HG02973 (cell line): ENCODE measurements around the gene ILF2.

ENCODE experiments used
- ATAC-seq: cut with Tn5 transposase; IDR thresholded peaks from one replicate; pipeline ENCODE4 v1.9.1; 2021; ENCODE audit warnings: moderate library complexity; ENCODE audit not compliant: unreplicated experiment

The ILF2 gene

DNA sequence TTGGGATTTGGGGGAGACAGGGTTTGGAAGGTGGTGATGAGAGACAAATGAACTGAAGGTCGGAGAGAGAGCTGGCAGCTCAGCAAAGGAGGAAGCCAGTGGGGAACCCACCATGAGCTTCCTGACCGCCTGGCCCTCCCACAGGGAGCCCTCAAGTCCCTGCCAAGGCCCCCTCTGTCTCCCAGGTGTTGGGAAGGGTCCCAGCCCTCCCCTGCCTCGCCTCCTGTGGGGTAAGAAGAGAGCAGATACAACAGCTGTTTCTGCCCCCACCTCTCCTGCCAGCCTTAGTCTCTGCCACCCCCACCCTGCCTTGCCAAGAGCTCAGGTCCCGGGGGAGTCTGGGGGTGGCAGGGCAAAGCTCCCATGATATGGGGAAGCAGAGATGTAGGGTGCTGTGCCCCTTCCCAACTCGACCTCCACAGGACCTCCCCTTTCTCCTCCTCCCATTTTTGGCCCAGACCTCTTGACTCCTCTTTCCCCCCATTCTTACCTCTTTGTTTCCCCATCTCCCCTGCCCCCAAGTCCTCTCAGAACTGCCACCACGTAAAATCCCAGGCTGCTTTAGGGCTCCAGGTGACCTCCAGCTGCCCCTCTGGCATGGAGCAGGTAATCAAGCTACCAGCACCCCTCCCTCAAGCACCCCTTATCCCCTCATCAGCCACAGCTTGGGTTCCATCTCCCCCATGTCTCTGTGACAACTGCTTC is 42.0 kb downstream of the ILF2 start:
- no peak for ATAC-seq

DNA sequence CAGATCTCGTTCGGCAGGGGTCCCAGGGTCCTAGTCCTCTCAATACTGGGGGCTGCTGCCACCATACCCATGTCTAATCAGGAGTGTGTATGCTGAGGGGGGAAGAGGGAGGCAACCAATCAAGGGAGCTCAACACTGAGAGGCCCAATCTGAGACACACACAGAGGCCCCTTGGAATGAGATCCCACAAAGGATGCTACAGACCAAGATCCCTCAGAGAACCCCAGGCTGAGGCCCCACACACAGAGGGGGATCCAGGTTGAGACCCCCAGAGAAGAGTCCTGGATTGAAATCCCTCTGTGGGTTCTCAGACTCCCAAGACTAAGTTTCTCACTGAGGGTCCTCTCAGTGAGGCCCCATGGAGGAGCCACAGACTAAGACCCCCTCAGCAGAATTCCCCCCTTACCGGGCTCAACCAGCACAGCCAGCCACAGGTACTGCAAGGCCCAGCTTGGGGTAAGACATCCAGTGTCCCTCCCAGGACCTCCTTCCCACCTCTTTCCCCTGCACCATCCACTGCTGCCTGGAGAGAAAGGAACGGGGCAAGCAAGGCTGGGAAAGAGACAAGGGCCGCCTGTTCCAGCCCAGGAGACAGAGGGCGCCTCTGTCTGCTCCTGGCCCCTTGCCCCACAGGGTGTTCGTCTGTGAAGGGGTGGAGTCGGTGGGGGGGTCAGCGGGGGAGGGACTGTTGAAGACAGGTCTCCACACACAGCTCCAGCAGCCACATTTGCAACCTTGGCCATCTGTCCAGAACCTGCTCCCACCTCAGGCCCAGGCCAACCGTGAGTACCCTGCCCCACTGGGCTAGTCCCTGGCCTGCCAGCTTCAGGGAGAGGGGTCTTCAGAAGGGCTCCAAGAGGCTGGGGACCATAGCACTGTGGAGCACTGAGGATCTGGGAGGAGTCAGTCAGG is 42.8 kb downstream of the ILF2 start, which contains the start of gene S100A1:
S100A1 (plus strand) TSS at position 720 of the 912 bp plus-strand sequence. CDS start 2,088 bp downstream, outside the sequence.
- no peak for ATAC-seq

DNA sequence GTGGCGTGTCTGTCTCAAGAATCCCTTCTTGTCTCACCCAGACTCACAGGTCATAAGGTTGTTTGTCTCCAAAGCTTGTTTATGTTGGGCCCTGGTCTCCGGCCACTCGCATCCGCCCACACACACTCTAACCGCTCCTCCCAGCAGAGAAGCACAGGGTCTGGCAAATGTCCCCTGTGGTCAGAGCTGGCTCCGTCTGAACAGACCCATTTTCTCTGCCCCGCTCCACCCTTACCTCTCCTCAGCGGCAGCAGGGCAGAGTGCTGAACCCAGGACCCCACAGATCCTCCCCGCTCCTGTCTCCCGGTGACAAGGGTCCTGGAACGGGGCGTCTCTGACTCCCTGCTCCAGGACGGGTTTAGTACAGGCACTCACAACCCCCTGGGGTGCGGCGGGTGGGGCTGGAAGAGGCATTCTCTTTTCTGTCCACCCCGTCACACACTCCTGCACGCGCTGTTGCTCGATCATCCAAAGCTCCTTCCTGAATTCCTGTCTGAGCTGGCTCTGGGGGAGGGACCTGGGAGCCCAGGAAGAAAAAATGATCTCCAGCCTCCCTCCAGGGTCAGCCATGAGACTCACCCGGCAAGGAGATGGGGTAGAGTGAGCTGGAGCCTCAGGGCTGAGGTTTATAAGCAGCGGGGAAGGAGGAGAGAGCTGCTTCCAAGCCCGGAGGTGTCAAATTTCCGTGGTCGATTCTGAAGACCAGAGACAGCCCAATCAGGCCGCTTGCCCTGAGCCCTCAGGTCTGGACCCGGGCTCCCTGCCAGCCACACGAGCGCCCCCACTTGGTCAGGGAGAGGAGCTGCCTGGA is 43.7 kb downstream of the ILF2 start, which contains the start of gene S100A13:
S100A13 (minus strand) TSS at position 602 of the 811 bp plus-strand sequence. CDS start 1,033 bp downstream, outside the sequence.
- no peak for ATAC-seq

DNA sequence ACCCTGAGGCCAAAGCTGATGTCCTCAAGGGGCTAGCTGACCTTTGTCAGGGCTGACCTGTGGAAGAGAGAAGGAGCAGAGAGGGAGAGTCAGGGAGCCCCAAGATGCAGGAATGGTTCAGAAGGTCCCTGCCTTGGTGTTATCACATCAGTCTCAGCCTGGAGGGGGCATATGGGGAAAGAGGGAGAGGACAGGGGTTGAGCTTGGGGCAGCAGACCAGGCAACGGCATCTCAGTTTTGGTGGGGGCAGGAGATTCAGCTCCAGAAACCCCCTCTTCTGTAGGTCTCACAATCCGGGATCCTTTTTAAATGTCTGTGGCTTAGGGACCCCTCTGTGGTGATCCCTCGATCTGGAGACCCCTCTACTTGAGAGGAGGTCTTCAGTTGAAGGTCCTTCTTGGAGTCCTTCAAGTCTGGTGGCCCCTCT is 44.3 kb downstream of the ILF2 start:
- no peak for ATAC-seq

DNA sequence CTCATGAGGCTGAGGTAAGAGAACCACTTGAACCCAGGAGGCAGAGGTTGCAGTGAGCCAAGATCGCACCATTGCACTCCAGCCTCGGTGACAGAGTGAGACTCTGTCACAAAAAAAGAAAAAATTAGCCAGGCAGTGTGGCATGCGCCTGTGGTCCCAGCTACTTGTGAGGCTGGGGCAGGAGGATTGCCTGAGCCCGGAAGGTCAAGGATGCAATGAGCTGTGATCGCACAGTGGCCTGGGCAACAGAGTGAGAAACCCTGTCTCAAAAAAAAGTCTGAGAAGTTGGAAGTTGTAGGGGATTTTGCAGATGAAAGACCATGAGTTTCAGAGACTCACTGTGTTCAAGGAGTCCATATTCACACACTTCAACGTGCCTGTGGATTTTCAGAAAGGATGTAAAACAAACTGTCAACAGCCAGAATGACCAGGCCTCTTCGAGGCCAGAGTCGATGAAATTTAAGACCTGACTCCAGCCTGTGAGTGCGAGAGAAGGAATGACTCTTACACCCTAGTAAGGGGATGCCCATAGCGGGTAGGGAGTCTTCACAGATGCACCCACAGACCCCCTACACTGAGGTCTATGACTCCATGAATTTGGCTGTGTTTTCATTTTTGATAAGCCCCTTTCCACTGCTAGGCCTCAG is 45.7 kb downstream of the ILF2 start:
- no peak for ATAC-seq

DNA sequence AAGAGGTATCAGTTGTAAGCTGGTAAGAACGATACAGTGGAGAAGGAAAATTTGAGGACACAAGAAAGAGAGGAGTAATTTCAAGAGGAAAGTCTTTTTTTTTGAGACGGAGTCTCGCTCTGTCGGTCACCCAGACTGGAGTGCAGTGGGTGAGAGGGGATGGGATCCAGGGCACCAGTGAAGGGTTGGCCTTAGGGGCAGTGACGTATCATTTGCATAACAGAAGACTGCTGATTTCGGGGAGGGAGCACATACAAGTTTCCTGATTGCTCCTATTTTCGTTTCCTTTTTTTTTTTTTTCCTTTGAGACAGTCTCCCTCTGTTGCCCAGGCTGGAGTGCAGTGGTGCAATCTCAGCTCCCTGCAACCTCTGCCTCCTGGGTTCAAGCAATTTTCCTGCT is 47.7 kb downstream of the ILF2 start:
- ATAC-seq: no peak

DNA sequence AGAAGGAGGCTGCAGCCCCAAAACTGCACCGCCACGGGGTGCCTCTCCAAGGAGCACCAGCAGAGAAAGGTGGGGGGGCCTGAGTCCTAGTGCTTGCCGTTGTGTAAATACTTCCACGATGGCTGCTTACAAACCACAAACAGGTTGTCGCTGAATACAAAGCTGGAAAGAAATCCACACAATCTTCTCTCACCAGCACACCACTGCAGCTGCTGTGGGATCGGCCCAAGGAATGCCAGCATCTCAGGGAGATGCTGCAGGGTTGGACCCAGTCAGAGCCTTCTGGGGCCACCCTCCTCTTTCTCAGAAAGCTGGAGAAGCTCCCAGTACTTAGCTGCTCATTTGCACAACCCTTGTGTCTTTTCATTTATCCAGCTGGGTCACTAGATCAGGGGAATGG is 51.6 kb downstream of the ILF2 start:
- no peak for ATAC-seq

DNA sequence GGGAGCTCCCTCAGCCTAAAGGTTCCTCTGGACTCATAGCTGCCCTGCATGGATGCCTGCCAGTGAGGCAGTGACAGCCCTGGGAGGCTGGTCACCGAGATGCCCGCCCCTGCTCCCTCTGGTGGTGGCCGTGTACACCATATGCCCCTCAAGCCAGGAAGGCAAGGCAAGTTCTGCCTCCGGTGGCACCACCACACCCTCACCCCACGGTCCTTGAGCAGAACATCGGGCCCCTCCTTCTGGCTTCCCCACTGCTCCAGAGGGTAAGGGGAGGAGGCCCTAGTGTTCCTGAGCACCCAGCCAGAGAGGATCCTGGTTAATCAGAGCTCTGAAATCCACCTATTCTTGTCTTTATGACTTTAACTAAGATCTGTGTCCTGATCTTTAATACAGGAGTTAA is 53.1 kb downstream of the ILF2 start:
- ATAC-seq: peak; percentile 65

DNA sequence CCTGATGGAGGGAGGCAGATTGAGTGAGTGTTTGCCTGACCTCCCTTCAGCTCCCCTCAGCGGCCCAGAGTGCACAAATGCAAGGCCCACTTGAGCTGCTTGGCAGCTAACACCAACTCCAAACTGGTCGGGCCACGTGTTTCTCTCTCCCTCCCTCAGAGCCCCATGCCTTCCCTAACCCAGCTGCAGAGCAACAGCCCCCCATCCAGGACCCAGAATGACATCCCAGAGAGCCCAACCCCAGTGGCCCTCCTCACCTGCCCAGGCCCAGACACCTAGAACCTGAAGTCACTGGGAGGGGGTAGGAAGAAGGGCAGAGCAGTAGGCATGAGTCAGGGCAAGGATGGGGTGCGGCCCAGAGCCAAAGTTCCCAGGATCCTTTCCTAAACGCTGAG is 53.9 kb downstream of the ILF2 start:
- no peak for ATAC-seq

DNA sequence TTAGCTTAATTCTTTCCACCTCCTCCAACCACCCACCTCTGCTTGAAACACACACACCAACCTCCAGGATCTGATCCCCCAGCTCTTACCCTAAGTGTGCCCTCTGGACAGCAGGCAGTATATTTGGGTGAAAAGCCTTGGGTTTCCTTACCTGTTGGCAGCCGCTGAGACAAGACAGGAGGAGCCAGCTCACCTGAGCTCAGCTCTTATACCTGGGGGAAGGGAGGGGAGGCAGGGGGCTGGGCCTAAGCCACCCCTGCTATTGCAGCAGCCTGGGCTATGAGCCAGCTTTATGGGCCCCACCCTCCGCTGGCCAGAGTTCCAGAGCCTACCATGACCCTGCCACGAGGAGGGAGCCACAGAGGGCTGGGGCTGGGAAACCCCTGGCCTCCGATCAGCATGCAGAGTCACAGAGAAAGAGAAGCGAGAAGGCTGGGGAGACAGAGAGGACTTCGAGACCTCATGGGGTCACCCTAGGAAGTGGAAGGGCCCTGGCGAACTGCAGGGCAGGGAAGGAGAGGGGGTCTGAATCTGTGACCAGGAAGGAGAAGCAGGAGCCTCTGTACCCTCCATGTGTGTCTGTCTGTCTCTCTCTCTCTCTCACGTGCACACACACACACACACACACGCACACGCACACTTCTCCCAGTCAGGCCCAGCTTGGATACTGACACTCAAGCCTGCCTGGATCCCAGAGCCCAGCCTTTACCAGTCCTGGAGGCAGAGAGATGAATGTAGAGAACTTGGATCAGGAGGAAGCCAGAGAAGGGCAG is 54.5 kb downstream of the ILF2 start, which contains the start of gene S100A14:
S100A14 (minus strand) TSS at position 182 of the 773 bp plus-strand sequence. CDS start 467 bp downstream, outside the sequence.
- no peak for ATAC-seq

DNA sequence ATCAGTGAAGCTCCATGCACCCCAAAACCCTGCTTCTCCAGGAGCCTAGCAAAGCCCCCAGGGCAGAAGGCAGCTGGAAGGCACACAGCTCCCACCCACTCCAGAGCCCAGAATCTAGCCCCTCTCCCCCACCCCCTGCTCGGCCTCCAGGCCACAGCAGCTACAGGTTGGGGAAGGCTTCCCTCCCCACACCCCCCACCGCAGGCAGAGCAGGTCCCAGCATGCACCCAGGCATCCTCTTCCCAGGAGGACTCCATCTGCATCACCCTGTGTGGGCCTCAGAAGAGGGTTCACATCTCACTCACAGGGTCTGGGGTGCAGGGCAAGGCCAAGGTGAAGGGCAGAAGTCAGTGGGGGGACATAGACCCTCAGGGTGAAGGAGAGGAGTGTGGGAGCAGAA is 55.4 kb downstream of the ILF2 start:
- ATAC-seq: no peak

DNA sequence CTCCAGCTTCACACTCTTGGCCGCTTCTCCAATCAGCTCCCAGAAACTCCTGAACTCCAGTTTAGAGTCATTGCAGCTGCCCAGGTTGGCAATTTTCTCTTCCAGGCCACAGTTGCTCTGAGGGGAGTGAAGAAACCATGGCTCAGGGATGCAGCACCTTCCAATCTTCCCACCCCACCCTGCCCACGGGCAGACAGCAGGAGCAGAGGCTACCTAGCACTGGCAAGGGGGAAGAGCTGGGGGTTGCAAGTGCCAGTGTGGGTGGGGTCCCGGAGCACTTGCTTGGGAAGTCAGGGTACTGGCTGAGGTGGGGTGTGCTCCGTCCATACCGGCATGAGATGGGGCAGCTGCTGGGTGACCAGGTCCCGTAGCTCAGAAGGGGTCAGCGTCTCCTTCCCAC is 55.9 kb downstream of the ILF2 start:
- ATAC-seq: no peak

DNA sequence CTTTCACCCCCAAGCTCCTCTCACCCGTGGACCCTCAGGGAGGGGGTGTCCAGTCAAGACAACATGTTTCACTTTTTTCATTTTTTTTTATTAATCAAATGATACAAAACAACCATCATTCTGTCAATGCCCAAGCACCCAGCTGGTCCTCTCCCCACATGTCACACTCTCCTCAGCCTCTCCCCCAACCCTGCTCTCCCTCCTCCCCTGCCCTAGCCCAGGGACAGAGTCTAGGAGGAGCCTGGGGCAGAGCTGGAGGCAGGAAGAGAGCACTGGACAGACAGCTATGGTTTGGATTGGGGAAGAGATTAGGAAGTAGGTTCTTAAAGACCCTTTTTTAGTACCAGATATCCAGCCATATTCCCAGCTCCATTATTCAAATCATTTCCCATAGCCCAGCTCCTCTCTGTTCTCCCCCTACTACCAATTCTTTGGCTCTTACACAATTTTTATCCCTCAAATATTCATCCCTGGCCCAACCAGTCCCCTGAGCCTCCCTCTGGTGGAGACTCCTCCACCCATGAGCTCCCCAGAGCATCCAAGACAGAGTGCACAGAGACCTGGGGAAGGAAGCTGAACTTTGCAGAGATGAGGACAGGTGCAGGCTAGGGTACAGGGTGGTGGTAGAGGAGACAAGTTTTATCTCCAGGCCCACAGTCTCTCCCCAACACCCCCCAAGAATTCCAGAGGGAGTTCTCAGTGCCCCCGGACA is 56.4 kb downstream of the ILF2 start:
- no peak for ATAC-seq

DNA sequence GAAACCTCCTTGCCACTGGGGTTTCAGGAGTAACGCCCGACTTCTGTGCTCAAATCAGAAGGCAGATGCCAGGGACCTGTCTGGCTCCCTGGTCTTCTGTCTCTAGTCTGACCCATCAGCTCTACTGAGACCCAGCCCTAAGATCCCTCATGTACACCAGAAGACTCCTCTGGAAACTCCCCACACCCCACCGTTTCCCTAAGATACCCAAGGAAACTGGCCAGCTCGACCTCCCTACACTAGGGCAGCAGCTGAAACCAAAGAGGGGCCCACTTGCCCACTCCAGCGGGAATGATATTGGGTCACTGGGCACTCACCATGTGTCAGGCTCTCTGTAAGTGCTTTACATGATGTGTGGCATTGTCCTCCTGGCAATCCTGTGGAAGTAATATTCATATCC is 57.4 kb downstream of the ILF2 start:
- ATAC-seq: no peak

DNA sequence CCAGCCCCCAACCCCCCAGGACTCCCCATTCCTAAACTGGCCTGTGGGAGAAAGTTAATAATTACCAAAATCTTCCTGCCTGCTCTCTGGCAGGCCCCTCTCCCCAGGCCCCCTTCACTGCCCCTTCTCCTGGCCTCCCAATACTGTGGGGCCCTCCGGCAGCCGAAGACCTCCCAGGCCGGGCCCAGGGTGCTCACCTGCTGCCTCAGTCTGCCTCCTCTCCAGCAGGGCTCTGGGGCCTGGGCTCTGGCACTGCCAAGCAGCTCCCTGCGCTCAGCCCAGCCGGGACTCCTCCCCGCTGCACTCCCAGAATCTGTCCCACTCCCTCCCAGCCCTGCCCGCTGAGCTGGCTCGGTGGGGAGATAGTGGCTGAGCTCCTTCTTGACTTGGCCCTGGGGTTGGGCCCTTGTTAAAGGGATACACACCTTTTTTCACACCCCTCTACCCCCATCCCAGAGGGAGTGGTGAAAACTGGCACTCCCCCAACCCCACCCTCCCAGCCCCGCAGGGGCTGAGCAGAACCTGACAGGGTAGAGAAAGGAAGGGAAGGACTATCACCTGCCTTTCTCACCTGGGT is 58.0 kb downstream of the ILF2 start, which contains the start of gene S100A16:
S100A16 (minus strand) TSS at position 383 of the 577 bp plus-strand sequence. CDS start 4,986 bp downstream, outside the sequence.
- no peak for ATAC-seq

DNA sequence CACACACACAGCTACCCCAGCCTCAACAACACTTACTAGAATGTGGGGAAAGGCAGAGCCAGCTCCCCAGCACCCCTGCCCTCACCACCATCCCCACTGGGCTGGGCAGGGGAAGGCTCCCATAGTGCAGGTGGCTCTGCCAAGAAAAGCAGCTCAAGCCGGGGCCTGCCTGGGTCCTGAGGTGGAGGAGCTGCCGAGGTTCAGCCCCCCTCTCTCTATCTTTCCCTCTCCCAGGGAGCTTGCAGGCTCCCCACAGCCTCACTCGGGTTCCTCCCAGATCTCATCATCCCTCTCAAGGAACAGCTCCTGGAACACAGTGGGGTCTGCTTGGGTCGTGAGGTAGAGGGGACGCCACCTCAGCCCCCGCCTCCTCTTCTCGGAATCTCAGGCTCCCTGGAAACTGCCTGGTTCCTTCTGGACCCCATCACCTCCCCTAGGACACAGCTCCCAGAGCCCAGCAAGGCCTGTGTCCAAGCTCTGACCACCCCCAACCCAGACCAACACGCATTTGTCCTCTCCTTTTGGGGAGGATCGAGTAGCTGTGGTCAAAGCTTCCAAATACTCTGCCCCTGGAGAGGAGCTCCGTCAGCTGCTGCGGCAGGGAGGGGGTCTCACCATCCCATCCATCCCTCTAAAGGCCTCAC is 58.6 kb downstream of the ILF2 start:
- no peak for ATAC-seq
